GM12875 (cell line): Measurements from ENCODE around the gene SESN1.

Source experiments
- H3K4me3 ChIP-seq: one replicate; pipeline ENCODE4 v1.5.1; 2011; ENCODE audit warnings: low read depth, low read length, control low read depth
- TF ChIP-seq, protein P1 (sequence below): IDR thresholded peaks from 2 replicates; pipeline ENCODE4 v1.5.1; 2011; ENCODE audit warnings: low read depth, mild to moderate bottlenecking, control low read depth, inconsistent platforms, low read length, moderate library complexity, borderline replicate concordance; ENCODE audit not compliant: insufficient read depth

The SESN1 gene

DNA sequence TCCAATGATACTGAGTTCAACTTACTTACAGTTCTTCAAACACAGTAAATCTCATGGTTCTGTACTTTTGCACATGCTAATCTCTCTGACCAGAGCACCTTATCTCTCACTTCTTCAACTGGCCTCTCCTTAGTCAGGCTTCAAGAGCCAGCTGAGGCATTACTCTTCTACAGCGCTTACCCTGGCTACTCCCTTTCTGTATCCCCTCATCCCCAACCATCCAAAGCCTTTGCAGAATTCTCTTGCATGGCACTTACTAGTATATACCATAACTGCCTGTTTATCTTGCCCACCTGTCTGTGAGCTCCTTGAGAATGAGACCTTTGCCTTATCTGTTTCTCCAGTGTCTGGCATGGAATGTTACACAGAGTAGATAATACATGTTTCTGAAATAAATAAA lies 49.2 kb downstream of the SESN1 start:
- no peak overlapping the region for H3K4me3 ChIP-seq
- TF ChIP-seq, protein P1, sequence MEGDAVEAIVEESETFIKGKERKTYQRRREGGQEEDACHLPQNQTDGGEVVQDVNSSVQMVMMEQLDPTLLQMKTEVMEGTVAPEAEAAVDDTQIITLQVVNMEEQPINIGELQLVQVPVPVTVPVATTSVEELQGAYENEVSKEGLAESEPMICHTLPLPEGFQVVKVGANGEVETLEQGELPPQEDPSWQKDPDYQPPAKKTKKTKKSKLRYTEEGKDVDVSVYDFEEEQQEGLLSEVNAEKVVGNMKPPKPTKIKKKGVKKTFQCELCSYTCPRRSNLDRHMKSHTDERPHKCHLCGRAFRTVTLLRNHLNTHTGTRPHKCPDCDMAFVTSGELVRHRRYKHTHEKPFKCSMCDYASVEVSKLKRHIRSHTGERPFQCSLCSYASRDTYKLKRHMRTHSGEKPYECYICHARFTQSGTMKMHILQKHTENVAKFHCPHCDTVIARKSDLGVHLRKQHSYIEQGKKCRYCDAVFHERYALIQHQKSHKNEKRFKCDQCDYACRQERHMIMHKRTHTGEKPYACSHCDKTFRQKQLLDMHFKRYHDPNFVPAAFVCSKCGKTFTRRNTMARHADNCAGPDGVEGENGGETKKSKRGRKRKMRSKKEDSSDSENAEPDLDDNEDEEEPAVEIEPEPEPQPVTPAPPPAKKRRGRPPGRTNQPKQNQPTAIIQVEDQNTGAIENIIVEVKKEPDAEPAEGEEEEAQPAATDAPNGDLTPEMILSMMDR, result no peak

DNA sequence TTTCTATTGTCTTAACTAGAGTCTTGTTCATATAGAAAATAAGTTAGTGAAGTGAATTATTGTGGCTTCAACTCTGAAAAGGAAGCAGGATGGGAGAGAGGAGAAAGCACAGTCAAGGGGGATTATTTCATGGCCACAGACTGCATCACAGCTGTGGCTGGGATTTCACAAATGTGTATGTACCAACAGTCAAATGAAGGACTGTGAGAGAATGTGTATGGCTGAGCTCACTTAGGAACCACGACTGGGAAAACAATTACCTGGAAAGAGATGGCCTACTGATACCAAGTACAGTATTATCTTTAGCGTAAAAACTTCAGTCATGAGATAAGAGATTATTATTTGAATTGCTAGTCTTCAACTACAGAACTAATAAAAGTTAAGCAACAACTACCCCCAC lies 54.9 kb downstream of the SESN1 start:
- H3K4me3 ChIP-seq, result no peak overlapping the region
- TF ChIP-seq, protein P1, result no peak

DNA sequence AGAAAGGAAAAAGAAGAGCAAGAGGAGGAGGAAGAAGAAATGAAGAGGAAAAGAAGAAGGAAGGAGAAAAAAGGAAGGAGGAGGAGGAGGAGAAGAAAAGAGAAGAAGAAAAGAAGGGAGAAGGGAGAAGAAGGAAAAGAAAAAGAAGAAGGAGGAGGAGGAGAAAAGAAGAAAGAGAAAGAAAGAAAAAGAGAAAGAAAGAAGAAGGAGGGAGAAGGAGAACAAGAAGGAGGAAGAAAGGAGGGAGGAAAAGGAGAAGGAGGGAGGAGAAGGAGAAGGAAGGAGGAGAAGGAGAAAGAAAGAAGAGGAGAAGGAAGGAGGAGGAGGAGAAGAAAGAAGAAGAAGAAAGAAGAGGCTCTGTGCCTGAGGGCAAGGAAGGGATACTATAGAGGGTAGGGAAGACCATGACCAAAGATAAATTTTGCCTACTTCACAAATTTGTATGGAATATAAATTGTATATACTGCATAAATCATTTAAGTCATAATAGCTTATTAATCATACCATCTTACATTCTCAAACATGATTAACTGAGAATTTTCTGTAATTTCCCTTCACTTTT lies 55.7 kb downstream of the SESN1 start:
- H3K4me3 ChIP-seq, result no peak overlapping the region
- TF ChIP-seq, protein P1, result no peak

DNA sequence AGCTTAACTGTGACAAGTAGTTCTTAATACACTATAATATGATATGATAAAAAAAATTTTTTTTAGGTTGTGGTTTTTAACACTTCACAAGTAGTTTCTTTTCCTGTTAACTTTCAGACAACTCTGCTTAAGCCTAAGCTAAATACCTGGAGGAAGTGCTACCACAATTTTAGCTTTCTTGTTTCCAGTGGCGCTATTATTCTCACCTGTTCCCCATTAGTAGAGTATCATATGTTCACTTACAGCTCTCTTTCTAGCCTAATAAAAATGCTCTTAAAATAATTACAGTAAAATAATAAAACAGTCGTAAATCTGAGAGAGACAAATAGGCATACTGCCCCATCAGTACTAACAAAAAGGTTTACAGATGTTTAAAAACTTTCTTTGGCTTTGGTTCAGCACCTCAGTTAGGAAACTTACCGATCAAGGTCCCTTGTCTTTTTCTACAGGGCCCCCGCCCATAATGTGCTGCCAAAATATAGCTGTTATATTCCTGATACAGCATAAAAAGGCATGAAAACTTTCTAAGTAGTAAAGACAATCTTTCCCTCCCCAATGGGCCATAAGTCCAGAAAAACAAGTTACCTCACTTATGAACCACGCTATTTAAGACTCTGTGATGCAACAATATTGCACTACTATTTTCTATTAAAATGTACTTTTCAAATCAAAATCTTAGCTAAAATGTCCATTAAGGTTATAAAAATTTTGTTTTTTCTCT lies 57.9 kb downstream of the SESN1 start:
- TF ChIP-seq, protein P1, result no peak
- H3K4me3 ChIP-seq, result no peak overlapping the region

DNA sequence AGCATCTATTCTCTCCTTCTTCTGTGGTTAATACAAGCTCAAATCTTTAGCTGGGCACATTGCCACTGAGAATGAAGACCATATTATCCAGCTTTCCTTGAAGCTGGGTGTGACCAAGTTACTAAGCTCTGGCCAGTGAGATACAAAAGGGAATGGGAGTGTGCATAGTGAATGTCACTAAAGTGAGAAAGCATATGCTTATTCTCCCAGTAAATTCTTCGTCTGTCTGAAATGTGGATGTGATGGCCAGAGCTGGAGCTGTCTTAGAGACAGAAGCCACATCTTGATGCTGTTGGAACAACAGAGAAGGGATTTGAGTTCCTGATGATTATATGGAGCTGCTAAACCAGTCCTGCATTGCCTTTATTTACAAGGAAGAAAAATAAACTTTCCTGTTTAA lies 60.1 kb downstream of the SESN1 start:
- no peak overlapping the region for H3K4me3 ChIP-seq
- TF ChIP-seq, protein P1, result no peak

DNA sequence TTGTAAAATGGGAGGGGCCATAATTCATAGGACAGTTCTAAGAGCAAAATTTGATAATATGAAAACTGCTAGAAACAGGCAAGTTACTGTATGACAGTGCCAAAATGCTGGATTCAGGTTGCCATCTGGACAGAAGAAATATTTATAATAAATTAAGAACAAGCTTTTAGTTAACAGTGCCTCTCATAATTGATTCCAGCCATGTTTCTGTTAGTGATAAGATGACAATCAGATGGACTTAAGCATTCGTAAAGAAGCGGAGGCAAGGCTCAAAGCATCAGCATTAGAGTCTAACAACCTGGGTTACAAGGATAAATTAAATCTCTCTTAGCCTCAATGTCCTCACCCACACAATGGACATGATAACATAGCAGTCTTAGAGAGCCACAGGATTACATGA lies 61.0 kb downstream of the SESN1 start:
- TF ChIP-seq, protein P1, result no peak
- no peak overlapping the region for H3K4me3 ChIP-seq

DNA sequence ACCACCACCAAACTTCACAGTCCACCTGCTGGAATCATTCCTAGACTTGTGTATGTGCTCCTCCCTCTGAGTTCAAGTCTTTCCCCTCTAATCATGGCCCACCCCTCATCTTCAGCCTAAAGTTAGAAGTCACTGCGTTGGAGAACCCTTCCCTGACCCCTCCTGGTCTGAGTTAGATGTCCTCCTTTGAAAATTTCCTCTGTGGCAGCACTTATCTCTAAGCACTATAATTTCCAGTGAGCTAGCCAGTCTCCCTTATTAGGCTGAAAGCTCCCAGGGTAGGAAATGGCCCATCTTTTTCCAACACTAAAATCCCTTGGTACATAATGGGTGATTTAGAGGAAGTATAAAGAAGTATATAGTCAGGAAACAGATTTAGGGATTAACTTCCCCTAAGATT lies 63.2 kb downstream of the SESN1 start:
- TF ChIP-seq, protein P1, result no peak
- no peak overlapping the region for H3K4me3 ChIP-seq
